Lower lobe of right lung (tissue), 2 donors: ENCODE data around the gene CASKIN1. TPM values are rescaled to one million over a fixed set of nuclear protein-coding genes. Genes with fewer than 3 reads are reported as not detected.

ENCODE experiments used
- ATAC-seq, 2 donors: fragments of 200-7000 bp; cut with Tn5 transposase; one replicate each; pipeline ENCODE4 v1.9.1; 2020 to 2022; ENCODE audit warnings: mild to moderate bottlenecking in 2 of 2, moderate library complexity in 2 of 2
- DNase-seq: peaks from one replicate; pipeline ENCODE4 v3.0.0-alpha.2; 2020
- H3K27ac ChIP-seq: fragments of 200-600 bp; one replicate; pipeline ENCODE4 v1.8.0; 2022
- H3K27me3 ChIP-seq: fragments of 200-600 bp; one replicate; pipeline ENCODE4 v1.8.0; 2022; ENCODE audit warnings: low read depth
- H3K36me3 ChIP-seq: fragments of 200-600 bp; one replicate; pipeline ENCODE4 v1.8.0; 2022; ENCODE audit warnings: mild to moderate bottlenecking
- H3K4me1 ChIP-seq: fragments of 200-600 bp; one replicate; pipeline ENCODE4 v1.8.0; 2022
- H3K4me3 ChIP-seq: fragments of 200-600 bp; one replicate; pipeline ENCODE4 v1.8.0; 2022; ENCODE audit warnings: mild to moderate bottlenecking
- H3K9me3 ChIP-seq: fragments of 200-600 bp; one replicate; pipeline ENCODE4 v1.8.0; 2022
- CTCF ChIP-seq: fragments of 200-600 bp; IDR thresholded peaks from one replicate; pipeline ENCODE4 v1.8.0; 2022; ENCODE audit warnings: antibody characterized with exemption, mild to moderate bottlenecking
- intact Hi-C: fragments of 100-400 bp; cut with DNase I; formaldehyde crosslinking; loops from one replicate; pipeline ENCODE4 v1.11.0; 2022
- total RNA-seq: library from RNA; stranded (reverse); fragmentation: NEBNext Ultra II Directional; extraction: Animal tissue kit (Norgen Biotek cat#: 25700); gene quantifications from one replicate; pipeline ENCODE4 v1.2.1, GENCODE V29; 2021
- donor health status: DM: no; HTN: yes; CAD: no; lungs with severe emphysema.

Gene CASKIN1
- total RNA-seq, 1 donor from 2014 or later = 0.09 TPM

GRCh38 chr16:2162676-2163118 is 33.7 kb downstream of the CASKIN1 start:
- no peaks in the 10 kb centered on the region for H3K9me3 ChIP-seq
- no peak overlapping the region for H3K4me3 ChIP-seq
- peaks cover 24% of the 10 kb centered on the region for H3K36me3 ChIP-seq
- TF ChIP-seq CTCF = no peak
- no peak for DNase-seq
- intact Hi-C loops = no loop called here
- H3K4me1 ChIP-seq = peaks cover 39% of the 10 kb centered on the region
- H3K27me3 ChIP-seq = no peaks in the 10 kb centered on the region
- H3K27ac ChIP-seq = no peak overlapping the region
- no peak for ATAC-seq

- ATAC-seq = no peak
- no peaks in the 10 kb centered on the region for H3K9me3 ChIP-seq
- H3K4me1 ChIP-seq = peaks cover 47% of the 10 kb centered on the region
- DNase-seq = no peak
- H3K27ac ChIP-seq = no peak overlapping the region
- TF ChIP-seq CTCF = no peak
- intact Hi-C loops = no loop called here
- peaks cover 16% of the 10 kb centered on the region for H3K36me3 ChIP-seq
- H3K4me3 ChIP-seq = no peak overlapping the region
- H3K27me3 ChIP-seq = no peaks in the 10 kb centered on the region
These were observed 34.5 kb downstream of the CASKIN1 start for GRCh38 chr16:2161911-2162310.

GRCh38 chr16:2160915-2161551 is 35.4 kb downstream of the CASKIN1 start:
- TF ChIP-seq CTCF = no peak
- Histone ChIP-seq H3K4me1 (peaks cover 55% of the 10 kb centered on the region), H3K27ac (peak overlapping the region; percentile 53), H3K27me3 (no peaks in the 10 kb centered on the region), H3K9me3 (no peaks in the 10 kb centered on the region), H3K36me3 (peaks cover 7% of the 10 kb centered on the region), H3K4me3 (no peak overlapping the region)
- no peak for DNase-seq
- peak; percentile 5 for ATAC-seq
- intact Hi-C loops = no loop called here

GRCh38 chr16:2159175-2159838 is 37.1 kb downstream of the CASKIN1 start:
- H3K36me3 ChIP-seq = peaks cover 3% of the 10 kb centered on the region
- H3K27ac ChIP-seq = peak overlapping the region; percentile 75
- H3K4me3 ChIP-seq = peak overlapping the region; percentile 33
- no peaks in the 10 kb centered on the region for H3K9me3 ChIP-seq
- TF ChIP-seq CTCF = no peak
- intact Hi-C loops = no loop called here
- H3K4me1 ChIP-seq = peaks cover 63% of the 10 kb centered on the region
- ATAC-seq = no peak
- H3K27me3 ChIP-seq = no peaks in the 10 kb centered on the region
- no peak for DNase-seq

GRCh38 chr16:2158262-2158638 is 38.2 kb downstream of the CASKIN1 start:
- Histone ChIP-seq H3K9me3 (no peaks in the 10 kb centered on the region), H3K4me3 (no peak overlapping the region), H3K36me3 (peaks cover 6% of the 10 kb centered on the region), H3K27me3 (no peaks in the 10 kb centered on the region), H3K27ac (peak overlapping the region; percentile 75), H3K4me1 (peaks cover 73% of the 10 kb centered on the region)
- DNase-seq (no peak), ATAC-seq (no peak)
- no peak for TF ChIP-seq CTCF
- intact Hi-C loops = no loop called here
